GM19395 (cell line): ENCODE results near the gene KRT3.

Experiments used
- ATAC-seq: cut with Tn5 transposase; IDR thresholded peaks from one replicate; pipeline ENCODE4 v1.9.1; 2021; ENCODE audit warnings: mild to moderate bottlenecking, moderate library complexity; ENCODE audit not compliant: unreplicated experiment

KRT3 gene

GRCh38 chr12:52828156-52828555, 32.2 kb upstream of the KRT3 start:
- no peak for ATAC-seq

- ATAC-seq, result no peak
Measured at GRCh38 chr12:52827499-52828090, 31.7 kb upstream of the KRT3 start.

GRCh38 chr12:52826611-52827498, 30.9 kb upstream of the KRT3 start:
- ATAC-seq, result no peak

GRCh38 chr12:52825961-52826360, 30.0 kb upstream of the KRT3 start:
- ATAC-seq, result no peak

- ATAC-seq, result no peak
Measured at GRCh38 chr12:52824741-52825410, 29.0 kb upstream of the KRT3 start.

GRCh38 chr12:52823761-52824450, 28.0 kb upstream of the KRT3 start:
- no peak for ATAC-seq

- ATAC-seq, result no peak
Measured at GRCh38 chr12:52822771-52823510, 27.0 kb upstream of the KRT3 start.

- ATAC-seq, result no peak
Measured at GRCh38 chr12:52821826-52822660, 26.1 kb upstream of the KRT3 start.

GRCh38 chr12:52821071-52821730, 25.3 kb upstream of the KRT3 start:
- ATAC-seq, result no peak

GRCh38 chr12:52820521-52820920, 24.6 kb upstream of the KRT3 start:
- ATAC-seq, result no peak

- no peak for ATAC-seq
Measured at GRCh38 chr12:52819731-52820510, 24.0 kb upstream of the KRT3 start.

- ATAC-seq, result no peak
Measured at GRCh38 chr12:52818887-52819420, 23.0 kb upstream of the KRT3 start.

GRCh38 chr12:52818388-52818787, 22.5 kb upstream of the KRT3 start:
- ATAC-seq, result no peak

GRCh38 chr12:52817699-52818238, 21.9 kb upstream of the KRT3 start:
- no peak for ATAC-seq

GRCh38 chr12:52817003-52817698, 21.2 kb upstream of the KRT3 start:
- ATAC-seq, result no peak

- no peak for ATAC-seq
Measured at GRCh38 chr12:52815676-52816588, 20.0 kb upstream of the KRT3 start.
